HepG2 (cell line): ENCODE measurements around the gene IL27RA. TPM values are rescaled to one million over a fixed set of nuclear protein-coding genes. Genes with fewer than 3 reads are reported as not detected.
A peak's percentile ranks its signal among the peaks of the same experiment; 100 is the strongest.

Source experiments
- BRD4 ChIP-seq: sonication (generic); formaldehyde crosslinking; IDR thresholded peaks from 2 replicates; pipeline ENCODE4 v1.4.0; 2020; ENCODE audit warnings: missing genetic modification reagents
- MAFF ChIP-seq: IDR thresholded peaks from 2 replicates; pipeline ENCODE4 v1.6.1; 2011; ENCODE audit warnings: low read depth, low read length, improper control_type of control experiment
- MAZ ChIP-seq, 2 experiments: sonication (generic) in 1 of 2; formaldehyde crosslinking in 1 of 2; IDR thresholded peaks; 2 replicates each; pipeline versions ENCODE4 v1.5.0 to v1.6.1; 2012 to 2020; ENCODE audit warnings: low read depth in 2 of 2, mild to moderate bottlenecking in 2 of 2, borderline replicate concordance in 1 of 2, improper control_type of control experiment in 1 of 2, low read length in 1 of 2, missing genetic modification reagents in 1 of 2, moderate library complexity in 1 of 2
- POLR2A ChIP-seq, 2 experiments: IDR thresholded peaks; 2 replicates each; pipeline ENCODE4 v1.6.1; 2011; ENCODE audit warnings: low read depth in 2 of 2, low read length in 2 of 2, mild to moderate bottlenecking in 1 of 2, moderate library complexity in 1 of 2; ENCODE audit not compliant: insufficient read depth in 1 of 2
- SP1 ChIP-seq, 2 experiments: fragments of 450-650 bp in 1 of 2; sonication (generic) in 1 of 2; formaldehyde crosslinking in 1 of 2; IDR thresholded peaks; 2 replicates each; pipeline versions ENCODE4 v1.4.0 to v1.6.1; 2016 to 2020; ENCODE audit warnings: missing genetic modification reagents in 1 of 2
- SP4 ChIP-seq: sonication (generic); formaldehyde crosslinking; IDR thresholded peaks from 2 replicates; pipeline ENCODE4 v1.8.1; 2023; ENCODE audit warnings: mild to moderate bottlenecking, missing genetic modification reagents
- SRF ChIP-seq: IDR thresholded peaks from 2 replicates; pipeline ENCODE4 v1.6.1; 2011; ENCODE audit warnings: mild to moderate bottlenecking, low read depth, low read length, moderate library complexity
- TBX2 ChIP-seq: sonication (generic); formaldehyde crosslinking; IDR thresholded peaks from 2 replicates; pipeline ENCODE4 v1.5.0; 2020; ENCODE audit warnings: missing genetic modification reagents, mild to moderate bottlenecking, borderline replicate concordance
- ZNF3 ChIP-seq: IDR thresholded peaks from 2 replicates; pipeline ENCODE4 v1.7.0; 2017; ENCODE audit warnings: inconsistent platforms
- ZNF383 ChIP-seq: sonication (generic); formaldehyde crosslinking; IDR thresholded peaks from 2 replicates; pipeline ENCODE4 v1.4.0; 2020; ENCODE audit warnings: missing genetic modification reagents, mild to moderate bottlenecking, borderline replicate concordance
- polyA plus RNA-seq, 8 experiments: library from polyadenylated mRNA; depleted of rRNA in 3 of 8; stranded (reverse) in 7 of 8; unstranded in 1 of 8; fragments of >200 nt; fragmentation: Illumina TruSeq in 4 of 8; extraction: Trizol in 4 of 8; gene quantifications; 2 replicates each; pipeline versions ENCODE4 v1.2.1 to v1.2.3, GENCODE V29; 2011 to 2016; ENCODE audit warnings: low read depth in 4 of 8, missing spikeins in 1 of 8, mixed read lengths in 1 of 8; ENCODE audit not compliant: insufficient read depth in 1 of 8
- total RNA-seq, 5 experiments: library from RNA; depleted of rRNA; stranded (reverse); fragments of >200 nt; fragmentation: Illumina TruSeq; extraction: Trizol; gene quantifications; 2 replicates each; pipeline ENCODE4 v1.2.3, GENCODE V29; 2016; ENCODE audit warnings: low read depth in 1 of 5
- TF ChIP-seq, protein P1 (sequence below): sonication (generic); formaldehyde crosslinking; IDR thresholded peaks from 2 replicates; pipeline ENCODE4 v1.4.0; 2020; ENCODE audit warnings: mild to moderate bottlenecking, missing genetic modification reagents
- TF ChIP-seq, protein P2 (sequence below): IDR thresholded peaks from 2 replicates; pipeline ENCODE4 v1.6.1; 2016; ENCODE audit warnings: control low read depth
- TF ChIP-seq, protein P3 (sequence below): sonication (generic); formaldehyde crosslinking; IDR thresholded peaks from 2 replicates; pipeline ENCODE4 v1.5.1; 2020; ENCODE audit warnings: missing genetic modification reagents, mild to moderate bottlenecking, borderline replicate concordance
- TF ChIP-seq, protein P4 (sequence below): sonication (generic); formaldehyde crosslinking; IDR thresholded peaks from 2 replicates; pipeline ENCODE4 v1.8.0; 2022; ENCODE audit warnings: missing genetic modification reagents, mild to moderate bottlenecking, moderate library complexity, borderline replicate concordance
- TF ChIP-seq, protein P5 (sequence below): IDR thresholded peaks from 2 replicates; pipeline ENCODE4 v1.6.1; 2016; ENCODE audit warnings: mild to moderate bottlenecking
- TF ChIP-seq, protein P6 (sequence below): IDR thresholded peaks from 2 replicates; pipeline ENCODE4 v1.6.1; 2016

IL27RA gene
- total and polyA plus RNA-seq, 2 of the 13 experiments (the other 11 are each of a cell fraction or from before 2014, with no cell fraction given), result 3.5 to 8.1 TPM

DNA sequence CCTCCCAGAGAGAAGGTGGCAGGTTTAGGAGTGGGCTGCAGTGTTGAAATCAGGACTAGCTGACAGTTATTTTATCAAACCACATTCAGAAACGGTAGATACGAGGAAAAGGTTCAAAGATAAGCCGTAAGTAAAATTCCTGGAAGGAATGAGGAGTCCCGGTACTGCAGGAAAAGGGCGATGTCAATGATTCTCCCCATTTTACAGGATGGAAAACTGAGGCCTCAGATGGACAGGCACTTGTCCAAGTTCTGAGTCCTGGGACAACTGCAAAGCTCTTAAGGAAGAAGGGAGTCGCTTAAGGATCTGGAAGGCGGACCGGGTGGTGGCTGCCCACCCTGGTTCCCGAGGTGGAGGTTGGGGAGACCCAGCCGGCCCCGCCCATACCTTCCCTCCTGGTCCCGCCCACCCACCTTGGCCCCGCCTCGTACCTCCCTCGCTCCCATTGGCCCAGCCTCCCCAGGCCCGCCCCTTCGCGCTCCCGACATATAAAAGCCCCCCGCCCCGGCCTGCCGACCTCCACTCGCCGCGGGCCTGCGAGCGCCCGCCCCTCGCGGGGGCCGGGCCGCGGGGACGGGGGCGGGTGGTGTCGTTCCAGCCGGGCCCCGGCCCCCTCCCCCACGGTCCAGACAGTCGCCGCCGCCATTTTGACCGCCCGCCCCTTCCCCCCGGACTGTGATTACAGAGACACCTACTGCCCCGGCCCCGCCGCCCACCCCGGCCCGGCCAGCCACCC is 26.0 kb upstream of the IL27RA start (continued):
- TF ChIP-seq, protein P1, sequence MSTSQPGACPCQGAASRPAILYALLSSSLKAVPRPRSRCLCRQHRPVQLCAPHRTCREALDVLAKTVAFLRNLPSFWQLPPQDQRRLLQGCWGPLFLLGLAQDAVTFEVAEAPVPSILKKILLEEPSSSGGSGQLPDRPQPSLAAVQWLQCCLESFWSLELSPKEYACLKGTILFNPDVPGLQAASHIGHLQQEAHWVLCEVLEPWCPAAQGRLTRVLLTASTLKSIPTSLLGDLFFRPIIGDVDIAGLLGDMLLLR (CRISPR knock-in tag), result no peak
- TF ChIP-seq, protein P2, sequence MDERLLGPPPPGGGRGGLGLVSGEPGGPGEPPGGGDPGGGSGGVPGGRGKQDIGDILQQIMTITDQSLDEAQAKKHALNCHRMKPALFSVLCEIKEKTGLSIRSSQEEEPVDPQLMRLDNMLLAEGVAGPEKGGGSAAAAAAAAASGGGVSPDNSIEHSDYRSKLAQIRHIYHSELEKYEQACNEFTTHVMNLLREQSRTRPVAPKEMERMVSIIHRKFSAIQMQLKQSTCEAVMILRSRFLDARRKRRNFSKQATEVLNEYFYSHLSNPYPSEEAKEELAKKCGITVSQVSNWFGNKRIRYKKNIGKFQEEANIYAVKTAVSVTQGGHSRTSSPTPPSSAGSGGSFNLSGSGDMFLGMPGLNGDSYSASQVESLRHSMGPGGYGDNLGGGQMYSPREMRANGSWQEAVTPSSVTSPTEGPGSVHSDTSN (CRISPR knock-in tag), result peak; percentile 16; the same call in 1 of the 2 replicates
- no peak for TF ChIP-seq ZNF383 (CRISPR knock-in tag)
- TF ChIP-seq BRD4, result 0 out of 2 replicates have a peak, but pooled peaks have one; percentile 20
- TF ChIP-seq SRF, result no peak
- TF ChIP-seq, protein P3, sequence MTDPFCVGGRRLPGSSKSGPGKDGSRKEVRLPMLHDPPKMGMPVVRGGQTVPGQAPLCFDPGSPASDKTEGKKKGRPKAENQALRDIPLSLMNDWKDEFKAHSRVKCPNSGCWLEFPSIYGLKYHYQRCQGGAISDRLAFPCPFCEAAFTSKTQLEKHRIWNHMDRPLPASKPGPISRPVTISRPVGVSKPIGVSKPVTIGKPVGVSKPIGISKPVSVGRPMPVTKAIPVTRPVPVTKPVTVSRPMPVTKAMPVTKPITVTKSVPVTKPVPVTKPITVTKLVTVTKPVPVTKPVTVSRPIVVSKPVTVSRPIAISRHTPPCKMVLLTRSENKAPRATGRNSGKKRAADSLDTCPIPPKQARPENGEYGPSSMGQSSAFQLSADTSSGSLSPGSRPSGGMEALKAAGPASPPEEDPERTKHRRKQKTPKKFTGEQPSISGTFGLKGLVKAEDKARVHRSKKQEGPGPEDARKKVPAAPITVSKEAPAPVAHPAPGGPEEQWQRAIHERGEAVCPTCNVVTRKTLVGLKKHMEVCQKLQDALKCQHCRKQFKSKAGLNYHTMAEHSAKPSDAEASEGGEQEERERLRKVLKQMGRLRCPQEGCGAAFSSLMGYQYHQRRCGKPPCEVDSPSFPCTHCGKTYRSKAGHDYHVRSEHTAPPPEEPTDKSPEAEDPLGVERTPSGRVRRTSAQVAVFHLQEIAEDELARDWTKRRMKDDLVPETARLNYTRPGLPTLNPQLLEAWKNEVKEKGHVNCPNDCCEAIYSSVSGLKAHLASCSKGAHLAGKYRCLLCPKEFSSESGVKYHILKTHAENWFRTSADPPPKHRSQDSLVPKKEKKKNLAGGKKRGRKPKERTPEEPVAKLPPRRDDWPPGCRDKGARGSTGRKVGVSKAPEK, result no peak
- TF ChIP-seq ZNF3 (CRISPR knock-in tag), result peak; percentile 31; the same call in 1 of the 2 replicates
- TF ChIP-seq, protein P4, sequence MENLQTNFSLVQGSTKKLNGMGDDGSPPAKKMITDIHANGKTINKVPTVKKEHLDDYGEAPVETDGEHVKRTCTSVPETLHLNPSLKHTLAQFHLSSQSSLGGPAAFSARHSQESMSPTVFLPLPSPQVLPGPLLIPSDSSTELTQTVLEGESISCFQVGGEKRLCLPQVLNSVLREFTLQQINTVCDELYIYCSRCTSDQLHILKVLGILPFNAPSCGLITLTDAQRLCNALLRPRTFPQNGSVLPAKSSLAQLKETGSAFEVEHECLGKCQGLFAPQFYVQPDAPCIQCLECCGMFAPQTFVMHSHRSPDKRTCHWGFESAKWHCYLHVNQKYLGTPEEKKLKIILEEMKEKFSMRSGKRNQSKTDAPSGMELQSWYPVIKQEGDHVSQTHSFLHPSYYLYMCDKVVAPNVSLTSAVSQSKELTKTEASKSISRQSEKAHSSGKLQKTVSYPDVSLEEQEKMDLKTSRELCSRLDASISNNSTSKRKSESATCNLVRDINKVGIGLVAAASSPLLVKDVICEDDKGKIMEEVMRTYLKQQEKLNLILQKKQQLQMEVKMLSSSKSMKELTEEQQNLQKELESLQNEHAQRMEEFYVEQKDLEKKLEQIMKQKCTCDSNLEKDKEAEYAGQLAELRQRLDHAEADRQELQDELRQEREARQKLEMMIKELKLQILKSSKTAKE, result no peak
- TF ChIP-seq, protein P5, sequence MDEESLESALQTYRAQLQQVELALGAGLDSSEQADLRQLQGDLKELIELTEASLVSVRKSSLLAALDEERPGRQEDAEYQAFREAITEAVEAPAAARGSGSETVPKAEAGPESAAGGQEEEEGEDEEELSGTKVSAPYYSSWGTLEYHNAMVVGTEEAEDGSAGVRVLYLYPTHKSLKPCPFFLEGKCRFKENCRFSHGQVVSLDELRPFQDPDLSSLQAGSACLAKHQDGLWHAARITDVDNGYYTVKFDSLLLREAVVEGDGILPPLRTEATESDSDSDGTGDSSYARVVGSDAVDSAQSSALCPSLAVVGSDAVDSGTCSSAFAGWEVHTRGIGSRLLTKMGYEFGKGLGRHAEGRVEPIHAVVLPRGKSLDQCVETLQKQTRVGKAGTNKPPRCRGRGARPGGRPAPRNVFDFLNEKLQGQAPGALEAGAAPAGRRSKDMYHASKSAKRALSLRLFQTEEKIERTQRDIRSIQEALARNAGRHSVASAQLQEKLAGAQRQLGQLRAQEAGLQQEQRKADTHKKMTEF (CRISPR knock-in tag), result peak; percentile 58; the same call in 1 of the 2 replicates
- no peak for TF ChIP-seq SP1 (IDR thresholded peaks at IDR 0.05)
- peak; percentile 76 for TF ChIP-seq SP1 (CRISPR knock-in tag; IDR thresholded peaks at IDR 0.05)
- TF ChIP-seq MAFF, result no peak
- TF ChIP-seq, protein P6, sequence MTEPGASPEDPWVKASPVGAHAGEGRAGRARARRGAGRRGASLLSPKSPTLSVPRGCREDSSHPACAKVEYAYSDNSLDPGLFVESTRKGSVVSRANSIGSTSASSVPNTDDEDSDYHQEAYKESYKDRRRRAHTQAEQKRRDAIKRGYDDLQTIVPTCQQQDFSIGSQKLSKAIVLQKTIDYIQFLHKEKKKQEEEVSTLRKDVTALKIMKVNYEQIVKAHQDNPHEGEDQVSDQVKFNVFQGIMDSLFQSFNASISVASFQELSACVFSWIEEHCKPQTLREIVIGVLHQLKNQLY (CRISPR knock-in tag), result no peak
- TF ChIP-seq MAZ (IDR thresholded peaks at IDR 0.05; ENCODE audit: borderline replicate concordance, low read depth, low read length), result peak; percentile 89
- peak; percentile 56; the same call in 1 of the 2 replicates for TF ChIP-seq MAZ (CRISPR knock-in tag; IDR thresholded peaks at IDR 0.05; ENCODE audit: low read depth)
- TF ChIP-seq TBX2 (CRISPR knock-in tag), result peak; percentile 47
- peak; percentile 24 to 52; a peak in 3 of 4 replicates for TF ChIP-seq POLR2A (IDR thresholded peaks at IDR 0.05; ENCODE audit: insufficient read depth in 1 of 2, low read depth in 2 of 2, low read length in 2 of 2)
- TF ChIP-seq SP4 (CRISPR knock-in tag), result peak; percentile 71; the same call in 1 of the 2 replicates
